Esophagus squamous epithelium (tissue), 4 donors: ENCODE data around the gene UMAD1.

Experiments used
- POLR2A ChIP-seq, 4 donors: fragments of 450-650 bp; IDR thresholded peaks; one replicate each; pipeline ENCODE4 v1.6.1; 2017; ENCODE audit warnings: antibody characterized with exemption in 4 of 4, mild to moderate bottlenecking in 4 of 4, moderate library complexity in 3 of 4
- TF ChIP-seq, protein P1 (sequence below), 6 experiments: fragments of 450-650 bp in 4 of 6; fragments of 200-600 bp in 2 of 6; sonication (generic) in 2 of 6; IDR thresholded peaks; one replicate each; pipeline ENCODE4 v1.5.1; 2016 to 2019; ENCODE audit warnings: antibody characterized with exemption in 6 of 6, mild to moderate bottlenecking in 4 of 6, moderate library complexity in 4 of 6

DNA sequence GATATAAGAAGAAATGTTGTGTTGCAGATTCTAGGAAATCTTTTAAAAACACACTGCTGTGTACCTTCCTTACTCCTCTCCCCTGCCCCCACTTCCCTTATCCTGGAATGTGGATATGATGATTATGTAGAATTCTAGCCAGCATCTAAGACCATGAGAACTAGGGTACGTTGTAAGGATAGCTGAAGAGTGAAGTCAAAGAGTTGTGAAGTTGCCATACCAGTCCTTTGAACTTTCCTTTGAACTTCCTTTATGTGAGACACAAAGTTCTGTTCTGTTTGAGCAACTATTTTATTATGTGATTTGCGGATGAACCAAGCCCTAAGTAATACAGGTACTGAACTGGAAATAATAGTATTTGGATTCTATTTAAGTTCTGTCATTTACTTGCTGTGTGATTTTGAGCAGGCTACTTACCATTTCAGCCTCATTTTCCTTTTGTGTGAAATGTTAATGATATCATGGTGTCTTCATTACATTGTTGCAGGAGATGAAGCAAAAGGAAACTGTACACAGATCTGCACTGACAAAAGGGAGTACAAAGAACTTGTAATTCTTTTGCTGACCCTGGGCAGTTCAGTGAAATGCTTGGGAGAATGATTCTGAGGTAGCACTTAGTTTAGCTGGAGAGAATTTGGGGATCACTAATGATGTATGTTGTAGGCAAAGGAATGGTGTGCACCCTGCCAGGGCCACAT is 46.4 kb downstream of the UMAD1 start:
- TF ChIP-seq, protein P1, sequence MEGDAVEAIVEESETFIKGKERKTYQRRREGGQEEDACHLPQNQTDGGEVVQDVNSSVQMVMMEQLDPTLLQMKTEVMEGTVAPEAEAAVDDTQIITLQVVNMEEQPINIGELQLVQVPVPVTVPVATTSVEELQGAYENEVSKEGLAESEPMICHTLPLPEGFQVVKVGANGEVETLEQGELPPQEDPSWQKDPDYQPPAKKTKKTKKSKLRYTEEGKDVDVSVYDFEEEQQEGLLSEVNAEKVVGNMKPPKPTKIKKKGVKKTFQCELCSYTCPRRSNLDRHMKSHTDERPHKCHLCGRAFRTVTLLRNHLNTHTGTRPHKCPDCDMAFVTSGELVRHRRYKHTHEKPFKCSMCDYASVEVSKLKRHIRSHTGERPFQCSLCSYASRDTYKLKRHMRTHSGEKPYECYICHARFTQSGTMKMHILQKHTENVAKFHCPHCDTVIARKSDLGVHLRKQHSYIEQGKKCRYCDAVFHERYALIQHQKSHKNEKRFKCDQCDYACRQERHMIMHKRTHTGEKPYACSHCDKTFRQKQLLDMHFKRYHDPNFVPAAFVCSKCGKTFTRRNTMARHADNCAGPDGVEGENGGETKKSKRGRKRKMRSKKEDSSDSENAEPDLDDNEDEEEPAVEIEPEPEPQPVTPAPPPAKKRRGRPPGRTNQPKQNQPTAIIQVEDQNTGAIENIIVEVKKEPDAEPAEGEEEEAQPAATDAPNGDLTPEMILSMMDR (IDR thresholded peaks at IDR 0.05) = no peak
- TF ChIP-seq POLR2A (IDR thresholded peaks at IDR 0.05) = no peak
